Heart right ventricle (tissue), 16 donors: Measurements from ENCODE around the gene TSHZ1. TPM values are rescaled to one million over a fixed set of nuclear protein-coding genes. Genes with fewer than 3 reads are reported as not detected.

Experiments
- ATAC-seq, 8 donors: fragments of 200-7000 bp; cut with Tn5 transposase; one replicate each; pipeline ENCODE4 v1.9.1; 2020; ENCODE audit warnings: mild to moderate bottlenecking in 8 of 8, moderate library complexity in 8 of 8, moderate number of reproducible peaks in 1 of 8
- DNase-seq, 2 donors: peaks; one replicate each; pipeline ENCODE4 v3.0.0-alpha.2; 2020
- H3K27ac ChIP-seq, 10 donors: fragments of 200-600 bp; sonication (generic) in 2 of 10; one replicate each; pipeline versions ENCODE4 v1.5.0 to v1.8.0; 2020 to 2022; ENCODE audit warnings: mild to moderate bottlenecking in 3 of 10
- H3K27me3 ChIP-seq, 7 donors: fragments of 200-600 bp; one replicate each; pipeline ENCODE4 v1.8.0; 2021 to 2022; ENCODE audit warnings: mild to moderate bottlenecking in 2 of 7
- H3K36me3 ChIP-seq, 9 donors: fragments of 200-600 bp; sonication (generic) in 1 of 9; one replicate each; pipeline versions ENCODE4 v1.5.0 to v1.8.0; 2020 to 2022; ENCODE audit warnings: mild to moderate bottlenecking in 2 of 9
- H3K4me1 ChIP-seq, 9 donors: fragments of 200-600 bp; sonication (generic) in 1 of 9; one replicate each; pipeline versions ENCODE4 v1.5.0 to v1.8.0; 2020 to 2022; ENCODE audit warnings: mild to moderate bottlenecking in 4 of 9
- H3K4me3 ChIP-seq, 10 donors: fragments of 200-600 bp; sonication (generic) in 2 of 10; one replicate each; pipeline versions ENCODE4 v1.5.0 to v1.8.0; 2020 to 2022; ENCODE audit warnings: mild to moderate bottlenecking in 7 of 10, moderate library complexity in 2 of 10
- H3K9me3 ChIP-seq, 11 donors: fragments of 200-600 bp in 10 of 11; sonication (generic) in 2 of 11; one replicate each; pipeline versions ENCODE4 v1.5.0 to v1.8.0; 2013 to 2022; ENCODE audit warnings: mild to moderate bottlenecking in 2 of 11, control low read depth in 1 of 11, moderate library complexity in 1 of 11
- WGBS, 2 donors: extraction: QIAGEN DNeasy Blood & Tissue Kit; methylation state at CpG; one replicate each; pipeline ENCODE4 v1.1.7; 2013; ENCODE audit warnings: inconsistent platforms in 1 of 2; 5-methylcytosine and 5-hydroxymethylcytosine counted together
- intact Hi-C, 10 donors: fragments of 100-400 bp; cut with DNase I; formaldehyde crosslinking; loops; one replicate each; pipeline versions ENCODE4 v1.11.1 to v1.14.2; 2022
- polyA plus RNA-seq, 2 donors: library from polyadenylated mRNA; stranded (reverse); fragments of 200-250 nt; gene quantifications; one replicate each; pipeline ENCODE4 v1.2.3, GENCODE V29; 2013
- total RNA-seq, 10 donors: library from RNA; stranded (reverse); fragmentation: NEBNext Ultra II Directional in 3 of 10; extraction: Animal tissue kit (Norgen Biotek cat#: 25700) in 3 of 10; gene quantifications; one replicate each; pipeline versions ENCODE4 v1.2.1 to v1.2.4, GENCODE V29; 2021 to 2023
- TF ChIP-seq, protein P1 (sequence below), 9 donors: fragments of 200-600 bp; sonication (generic) in 2 of 9; IDR thresholded peaks; one replicate each; pipeline versions ENCODE4 v1.5.0 to v1.8.0; 2021 to 2022; ENCODE audit warnings: antibody characterized with exemption in 9 of 9, mild to moderate bottlenecking in 5 of 9, moderate library complexity in 1 of 9
- donor health status: Arrhythmogenic right ventricular cardiomyopathy.
- donor health status: ischemic (EF 13 %, LVEDD 7.1; RV severe dilation, severe dysfunction).
- donor health status: healthy with polysubstance abuse.
- donor health status: DM: no; HTN: yes; CAD: no.
- donor health status: DM: no; HTN: no; CAD: no.
- donor health status: ischemic (EF 25% LVEDD 6.9; RV normal size, moderate dysfunction).
- donor health status: ischemic (EF 25% LVEDD 5.7; RV mildly dilated, moderate dysfunction).
- donor health status: healthy.
- donor health status: DM: yes; HTN: yes; CAD: no.
- donor health status: Ischemic cardiomyopathy.
- donor health status: ischemic (EF 35%, LVEDD 5.7; RV mildly dilated, moderate dysfunction).
- donor health status: nonischemic (EF 11% LVEDD 7.7; RV severe dilation, severe dysfunction).
- donor health status: DM: yes; HTN: yes; CAD: no.
- donor health status: PGD.
- donor health status: ischemic (EF 29% LVEDD 5.4; RV normal size, mild dysfunction).
- donor health status: nonischemic (EF 23%, LVEDD 6.1; RV moderate dilation, normal function).

Gene TSHZ1
- total and polyA plus RNA-seq, 12 donors = 4.8 to 22.9 (median 17.6) TPM

DNA sequence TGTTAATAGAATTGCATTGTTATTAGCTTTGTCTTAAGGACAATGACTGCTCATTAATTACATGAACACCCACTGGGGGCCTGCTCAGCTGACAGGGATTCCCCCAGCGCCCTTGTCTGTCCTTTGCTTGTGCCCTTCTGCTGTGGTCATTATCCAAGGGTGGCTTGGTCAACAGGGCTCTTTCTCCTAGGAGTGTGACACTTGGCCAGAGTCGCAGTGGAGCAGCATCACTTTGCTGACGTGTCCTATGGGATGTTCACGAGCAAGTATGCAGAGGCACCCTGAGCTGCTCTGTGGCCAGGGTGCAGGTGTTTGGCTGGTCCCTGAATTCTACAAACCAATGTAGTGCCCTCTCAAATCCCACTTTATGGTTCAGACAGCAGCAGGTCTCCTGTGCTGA is 47.6 kb upstream of the TSHZ1 start:
- no peak overlapping the region for H3K4me3 ChIP-seq
- peaks cover 0 to 21% (median 11%) of the 10 kb centered on the region in 9 donors for H3K4me1 ChIP-seq
- DNase-seq = no peak
- H3K27ac ChIP-seq = no peak overlapping the region
- no peaks in the 10 kb centered on the region for H3K9me3 ChIP-seq
- WGBS, 2 donors = 96 to 98% methylated on average over 4 of the region's 4 CpGs
- H3K36me3 ChIP-seq = no peaks in the 10 kb centered on the region
- intact Hi-C loops = loop anchor here in 4 of 10 donors (5.0 to 10.0 kb wide), 5 partner anchors 96 to 508 kb away; no protein-coding TSS in a partner anchor
- no peaks in the 10 kb centered on the region for H3K27me3 ChIP-seq
- ATAC-seq = no peak
- TF ChIP-seq, protein P1, sequence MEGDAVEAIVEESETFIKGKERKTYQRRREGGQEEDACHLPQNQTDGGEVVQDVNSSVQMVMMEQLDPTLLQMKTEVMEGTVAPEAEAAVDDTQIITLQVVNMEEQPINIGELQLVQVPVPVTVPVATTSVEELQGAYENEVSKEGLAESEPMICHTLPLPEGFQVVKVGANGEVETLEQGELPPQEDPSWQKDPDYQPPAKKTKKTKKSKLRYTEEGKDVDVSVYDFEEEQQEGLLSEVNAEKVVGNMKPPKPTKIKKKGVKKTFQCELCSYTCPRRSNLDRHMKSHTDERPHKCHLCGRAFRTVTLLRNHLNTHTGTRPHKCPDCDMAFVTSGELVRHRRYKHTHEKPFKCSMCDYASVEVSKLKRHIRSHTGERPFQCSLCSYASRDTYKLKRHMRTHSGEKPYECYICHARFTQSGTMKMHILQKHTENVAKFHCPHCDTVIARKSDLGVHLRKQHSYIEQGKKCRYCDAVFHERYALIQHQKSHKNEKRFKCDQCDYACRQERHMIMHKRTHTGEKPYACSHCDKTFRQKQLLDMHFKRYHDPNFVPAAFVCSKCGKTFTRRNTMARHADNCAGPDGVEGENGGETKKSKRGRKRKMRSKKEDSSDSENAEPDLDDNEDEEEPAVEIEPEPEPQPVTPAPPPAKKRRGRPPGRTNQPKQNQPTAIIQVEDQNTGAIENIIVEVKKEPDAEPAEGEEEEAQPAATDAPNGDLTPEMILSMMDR (IDR thresholded peaks at IDR 0.05) = no peak

- H3K27me3 ChIP-seq = no peaks in the 10 kb centered on the region
- H3K4me3 ChIP-seq = no peak overlapping the region
- no peak for ATAC-seq
- 95% methylated on average over 4 of the region's 4 CpGs for WGBS, 2 donors
- DNase-seq = no peak
- H3K36me3 ChIP-seq = no peaks in the 10 kb centered on the region
- peaks cover 2 to 29% (median 18%) of the 10 kb centered on the region in 9 donors for H3K4me1 ChIP-seq
- TF ChIP-seq, protein P1 (IDR thresholded peaks at IDR 0.05) = no peak
- intact Hi-C loops = loop anchor here in 4 of 10 donors (5.0 to 10.0 kb wide), 5 partner anchors 96 to 509 kb away; no protein-coding TSS in a partner anchor
- H3K9me3 ChIP-seq = no peaks in the 10 kb centered on the region
- no peak overlapping the region for H3K27ac ChIP-seq
Measured at GRCh38 chr18:75163736-75164135, 46.9 kb upstream of the TSHZ1 start.

DNA sequence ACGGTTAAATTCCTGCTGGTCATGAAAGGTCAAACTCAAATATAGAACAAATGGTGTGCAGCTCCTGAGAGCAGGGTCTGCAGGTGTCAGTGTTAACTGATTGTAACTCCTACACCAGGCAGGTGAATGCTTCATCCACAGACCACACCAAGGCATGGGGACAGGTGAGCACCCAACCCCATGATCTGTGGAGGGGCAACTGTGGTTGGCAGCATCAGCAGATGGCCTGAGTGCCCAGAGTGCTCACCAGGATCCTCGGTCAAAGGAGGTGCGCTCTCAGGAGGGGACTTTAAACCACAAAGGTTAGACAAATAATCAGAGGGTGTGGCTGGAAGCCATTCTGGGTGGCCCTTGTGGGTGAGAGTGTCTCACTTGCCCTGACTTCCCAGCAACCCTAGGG is 46.1 kb upstream of the TSHZ1 start:
- intact Hi-C loops = loop anchor here in 4 of 10 donors (5.0 to 10.0 kb wide), 5 partner anchors 97 to 510 kb away; no protein-coding TSS in a partner anchor
- no peak overlapping the region for H3K4me3 ChIP-seq
- TF ChIP-seq, protein P1 (IDR thresholded peaks at IDR 0.05) = no peak
- DNase-seq (no peak), ATAC-seq (no peak)
- peaks cover 2 to 36% (median 23%) of the 10 kb centered on the region in 9 donors for H3K4me1 ChIP-seq
- WGBS, 2 donors = 93 to 94% methylated on average over 3 of the region's 3 CpGs
- no peaks in the 10 kb centered on the region for H3K36me3 ChIP-seq
- H3K27ac ChIP-seq = no peak overlapping the region
- H3K27me3 ChIP-seq = no peaks in the 10 kb centered on the region
- no peaks in the 10 kb centered on the region for H3K9me3 ChIP-seq

DNA sequence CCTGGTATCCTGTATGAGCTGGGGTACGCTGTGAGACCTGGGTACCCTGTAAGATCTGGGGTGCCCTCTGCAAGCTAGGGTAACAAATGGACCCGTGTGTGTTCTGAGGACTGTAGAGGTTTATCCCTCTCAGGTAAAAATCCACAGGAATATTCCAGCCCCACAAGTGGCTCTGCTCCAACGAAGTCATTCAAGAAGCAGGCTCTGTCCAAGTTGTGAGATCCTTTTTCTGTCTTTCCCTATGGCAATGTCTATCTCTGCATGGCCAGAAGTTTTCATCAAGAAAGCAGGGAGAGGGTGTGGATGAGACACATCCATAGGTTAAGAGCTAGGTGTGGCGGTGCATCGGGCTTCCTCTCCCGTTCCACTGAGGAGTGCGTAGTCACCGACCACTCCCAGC is 44.7 kb upstream of the TSHZ1 start:
- WGBS, 2 donors = 92 to 95% methylated on average over 8 of the region's 8 CpGs
- Histone ChIP-seq H3K27ac (no peak overlapping the region), H3K4me3 (no peak overlapping the region), H3K9me3 (no peaks in the 10 kb centered on the region), H3K36me3 (no peaks in the 10 kb centered on the region), H3K27me3 (no peaks in the 10 kb centered on the region), H3K4me1 (peaks cover 2 to 35% (median 24%) of the 10 kb centered on the region in 9 donors)
- TF ChIP-seq, protein P1 (IDR thresholded peaks at IDR 0.05) = no peak
- intact Hi-C loops = loop anchor here in 5 of 10 donors (5.0 to 10.0 kb wide), 7 partner anchors 41 to 511 kb away; partner anchors contain the start of gene PTGR3 (in 1 of the 5)
- DNase-seq = no peak
- ATAC-seq = no peak
